T follicular helper cell (primary cell): Measurements from ENCODE around the gene HOXD10.

ENCODE experiments used
- DNase-seq: peaks from one replicate; pipeline ENCODE4 v3.0.0-alpha.2; 2020; ENCODE audit warnings: low read depth
- total RNA-seq, 2 experiments: gene quantifications; one replicate each; lab custom pipeline; 2026; lab: John Stamatoyannopoulos, UW

Gene HOXD10
- total RNA-seq = 0 to 0.06 reads per million in 2 experiments

DNA sequence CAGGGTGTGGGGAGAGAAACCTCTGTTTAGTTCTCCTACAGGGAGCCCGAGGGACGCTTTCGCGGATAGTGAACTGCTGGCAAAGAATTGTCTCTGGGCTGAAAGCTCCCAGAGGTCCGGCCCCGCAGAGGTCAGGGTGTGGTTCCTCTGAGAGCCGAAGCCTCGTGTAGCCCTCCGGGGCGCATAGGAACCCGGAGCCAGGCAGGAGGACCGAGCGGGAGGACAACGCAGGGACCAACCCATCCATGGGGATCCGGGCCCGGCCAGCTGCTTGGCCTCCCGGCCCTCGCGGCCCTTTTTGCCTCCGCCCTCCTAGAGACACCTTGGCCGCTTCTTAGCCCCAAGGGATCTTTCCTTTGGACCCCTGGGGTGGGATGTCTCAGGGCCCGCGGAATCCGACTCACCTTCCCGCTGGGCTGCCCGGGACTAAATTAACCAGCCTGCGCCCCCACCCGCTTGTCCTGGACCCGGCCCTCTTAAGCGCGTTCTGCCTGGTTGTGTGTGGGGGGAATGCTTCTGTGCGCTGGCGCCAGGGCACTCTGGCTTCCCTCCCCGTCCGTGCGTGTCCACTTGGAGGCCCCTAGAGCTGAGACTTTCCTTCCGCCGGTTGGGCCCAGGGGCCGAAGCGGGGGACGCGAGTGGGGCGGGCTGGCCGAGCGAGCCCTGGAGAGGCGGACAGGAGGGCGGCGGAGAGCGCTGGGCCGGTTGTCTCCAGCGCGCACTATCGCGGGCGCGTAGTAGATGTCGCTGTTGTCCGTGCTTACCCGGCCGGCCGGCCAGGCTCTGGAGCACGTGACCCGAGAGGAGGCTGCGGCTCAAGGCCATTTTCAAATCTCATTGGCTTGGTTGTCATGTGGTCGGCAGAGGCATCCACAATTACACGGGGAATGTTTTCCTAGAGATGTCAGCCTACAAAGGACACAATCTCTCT is at the start of gene HOXD10:
Gene HOXD10, plus strand, starts transcription at position 896 of the 931 bp plus-strand sequence. CDS start 56 bp downstream, outside the sequence.
- DNase-seq = no peak

DNA sequence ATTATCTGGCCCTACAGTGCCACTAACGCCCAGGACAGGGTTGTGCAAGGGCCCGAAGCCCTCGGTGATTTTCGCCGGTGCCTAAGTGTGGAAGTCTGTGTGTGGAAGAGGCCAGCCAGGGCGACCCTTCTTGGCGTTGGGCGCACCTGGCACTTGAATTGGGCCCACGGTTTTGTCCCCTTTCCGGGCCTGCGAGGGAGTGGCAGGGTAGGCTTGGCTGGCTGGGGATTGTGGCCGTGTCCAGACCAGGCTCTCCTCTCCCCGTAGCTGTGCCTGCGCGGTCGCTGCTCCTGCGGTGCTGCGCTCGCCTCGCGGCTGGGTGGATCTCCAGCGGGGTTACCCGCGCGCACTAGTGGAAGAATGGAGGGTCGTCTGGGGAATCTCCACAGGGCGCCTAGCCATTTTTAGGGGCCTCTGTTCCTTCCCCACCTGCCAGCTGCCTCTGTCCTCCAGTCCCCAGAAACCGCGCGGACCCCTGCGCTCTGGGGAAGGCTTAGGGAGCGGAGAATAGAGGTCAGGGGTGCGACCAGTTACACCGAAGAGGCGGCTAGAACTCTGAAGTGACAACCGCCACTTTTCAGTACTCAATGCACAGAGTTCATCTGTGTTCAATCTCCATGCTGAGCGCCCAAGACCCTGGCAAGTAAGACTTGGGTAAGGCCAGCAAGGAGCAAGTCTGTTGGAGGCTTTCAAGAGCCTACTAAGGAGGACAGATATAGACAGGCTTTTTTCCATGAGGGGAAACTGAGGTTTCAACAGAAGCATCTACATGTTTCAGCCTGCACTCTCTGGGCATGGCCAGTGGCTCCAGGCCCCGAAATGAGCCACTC is 48.8 kb upstream of the HOXD10 start:
- no peak for DNase-seq

DNA sequence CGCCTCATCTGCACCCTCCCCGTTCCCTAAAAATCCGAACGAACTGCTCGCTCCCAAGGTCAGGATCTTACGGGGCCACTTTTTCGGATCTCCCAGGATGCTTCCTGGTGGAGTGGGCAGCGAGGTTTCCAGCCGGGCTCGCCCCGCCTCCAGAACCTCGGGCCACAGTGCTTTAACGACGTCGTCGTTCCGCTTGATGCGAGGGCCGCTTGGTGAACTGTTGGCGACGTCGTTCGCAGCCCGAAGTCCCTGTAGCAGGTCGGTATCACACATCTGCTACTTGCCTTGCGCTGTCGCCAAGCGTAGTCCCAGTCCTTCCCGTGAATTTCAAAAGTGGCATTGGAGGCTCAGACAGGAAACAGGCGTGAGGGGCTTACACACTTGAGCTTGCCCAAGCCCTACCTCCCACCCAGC is 48.2 kb upstream of the HOXD10 start:
- no peak for DNase-seq

DNA sequence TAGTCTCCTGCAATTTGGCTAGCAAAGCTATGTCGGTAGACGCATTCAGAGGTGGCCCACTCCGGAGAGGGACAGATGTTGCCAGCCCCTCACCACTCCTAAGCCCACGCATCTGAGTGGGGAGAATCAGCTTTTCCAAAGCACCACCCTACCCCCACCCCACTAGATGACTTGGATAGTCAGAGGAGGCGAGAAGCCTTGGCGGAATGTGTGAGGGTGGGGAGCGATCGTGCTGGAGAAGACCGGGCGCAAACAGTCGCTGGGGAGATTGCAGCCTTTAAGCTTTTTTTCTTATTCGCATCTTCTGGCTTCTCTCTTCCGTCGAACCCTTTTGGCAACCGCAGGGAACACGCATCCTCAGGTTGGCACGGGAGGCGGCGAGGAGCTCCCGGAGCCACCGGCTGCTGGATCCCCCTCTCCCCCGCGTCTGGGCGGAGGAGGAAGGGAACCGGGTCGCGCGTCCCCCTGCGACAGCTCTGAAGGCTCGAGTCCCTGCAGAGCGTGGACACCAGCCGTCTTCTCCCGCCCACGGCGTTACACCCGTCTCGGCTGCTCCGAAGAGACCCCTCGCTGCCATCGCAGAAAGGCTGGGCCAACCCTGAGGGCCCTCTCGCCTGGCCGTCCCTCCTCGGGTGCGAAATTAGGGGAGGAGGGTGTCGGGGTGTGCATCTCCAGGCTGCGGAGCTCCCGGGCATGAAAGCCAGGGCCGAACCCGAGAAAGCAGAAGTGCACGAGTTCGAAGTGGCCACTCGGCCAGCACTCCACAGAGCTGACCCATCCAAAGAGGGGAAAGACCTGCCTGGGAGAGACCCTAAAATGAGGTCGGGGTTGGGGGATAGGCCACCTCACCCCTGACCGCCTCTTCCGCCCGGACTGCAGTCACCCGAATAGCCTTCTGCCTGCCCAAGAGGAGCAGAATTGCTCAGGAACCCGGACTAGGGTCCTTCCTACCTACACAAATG is 45.0 kb upstream of the HOXD10 start:
- DNase-seq = no peak

DNA sequence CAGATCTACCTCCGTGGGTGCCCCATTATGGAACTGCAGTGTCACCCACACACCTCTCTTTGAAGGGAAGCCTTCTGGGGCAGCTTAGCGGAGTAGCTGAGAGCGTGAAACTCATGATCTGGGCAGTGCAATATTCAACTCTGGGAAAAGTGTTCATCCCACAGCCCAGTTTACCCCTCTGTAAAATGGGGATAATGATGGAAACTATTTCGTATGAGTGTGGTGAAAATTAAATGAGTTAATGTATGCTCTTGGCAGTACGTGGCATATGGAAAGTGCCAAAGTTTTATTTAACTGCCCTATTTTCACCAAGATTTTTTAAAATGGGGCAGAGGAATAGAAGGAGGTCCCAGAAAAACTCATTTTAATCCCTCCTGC is 44.3 kb upstream of the HOXD10 start:
- DNase-seq = no peak

DNA sequence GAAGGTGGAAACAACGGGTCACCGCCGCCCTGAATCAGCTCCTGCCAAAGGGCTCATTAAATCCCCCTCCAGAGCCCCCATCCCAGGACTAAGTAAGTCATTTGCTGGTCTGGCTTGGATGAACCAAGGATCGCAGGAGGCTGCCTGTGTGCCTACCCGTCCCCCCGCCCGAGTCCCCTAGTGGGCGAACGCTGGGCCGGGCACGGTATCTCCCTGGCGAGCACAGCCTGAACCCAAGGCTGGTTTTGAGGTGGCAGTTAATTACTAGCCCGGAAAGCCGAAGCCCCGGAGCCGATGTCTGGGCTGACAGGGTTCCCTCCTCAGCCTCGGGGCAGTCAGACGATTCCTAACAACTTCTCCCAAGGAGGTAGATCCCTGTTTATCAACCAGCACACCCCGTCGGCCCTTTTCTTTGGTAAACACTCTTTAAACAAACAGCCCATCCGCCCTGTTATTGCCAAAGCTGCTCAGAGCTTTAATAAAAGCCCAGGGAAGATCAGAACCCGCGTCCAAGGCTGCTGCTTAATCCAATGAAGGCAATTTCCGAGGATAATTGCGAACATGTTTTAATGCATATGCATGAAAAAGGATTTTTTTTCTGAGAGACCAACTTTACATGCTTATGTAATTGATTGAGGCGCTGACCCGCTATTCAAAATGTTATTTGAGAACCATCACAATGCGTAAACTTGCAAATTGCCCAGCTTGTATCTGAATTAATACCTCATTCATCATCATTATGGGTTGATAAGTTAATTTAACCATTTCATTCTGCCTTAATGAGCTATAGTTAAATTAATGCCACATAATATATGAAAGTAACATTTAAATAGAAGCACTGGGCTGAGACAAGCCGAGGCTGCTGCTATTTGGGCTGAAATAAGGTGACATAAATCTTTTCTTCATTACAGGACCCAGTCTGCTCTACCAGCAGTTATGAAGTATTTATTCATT is 43.4 kb upstream of the HOXD10 start:
- no peak for DNase-seq

DNA sequence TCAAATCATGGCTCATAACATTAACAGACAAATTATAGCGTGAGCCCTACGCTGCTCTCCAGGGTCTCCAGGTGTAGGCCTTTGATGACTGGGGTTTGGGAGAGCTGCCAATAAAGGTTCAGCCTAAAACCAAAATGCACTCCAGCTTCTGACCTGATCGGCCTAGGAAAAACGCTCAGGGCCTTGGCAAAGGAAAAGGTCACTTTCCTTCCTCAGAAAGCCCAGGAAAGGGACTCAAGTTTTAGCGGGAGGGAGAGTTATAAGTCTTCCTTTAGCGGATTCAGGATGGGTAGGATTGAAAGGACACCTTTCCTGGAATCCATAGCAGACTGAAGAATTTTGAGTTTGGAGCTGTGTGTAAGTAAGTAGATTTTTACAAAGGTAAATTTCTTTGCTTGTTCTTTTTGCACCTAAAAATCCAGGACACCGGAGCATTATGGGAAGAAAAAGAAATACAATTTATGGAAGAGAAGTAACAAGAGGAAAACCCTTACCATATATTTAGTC is 41.6 kb upstream of the HOXD10 start:
- DNase-seq = no peak

DNA sequence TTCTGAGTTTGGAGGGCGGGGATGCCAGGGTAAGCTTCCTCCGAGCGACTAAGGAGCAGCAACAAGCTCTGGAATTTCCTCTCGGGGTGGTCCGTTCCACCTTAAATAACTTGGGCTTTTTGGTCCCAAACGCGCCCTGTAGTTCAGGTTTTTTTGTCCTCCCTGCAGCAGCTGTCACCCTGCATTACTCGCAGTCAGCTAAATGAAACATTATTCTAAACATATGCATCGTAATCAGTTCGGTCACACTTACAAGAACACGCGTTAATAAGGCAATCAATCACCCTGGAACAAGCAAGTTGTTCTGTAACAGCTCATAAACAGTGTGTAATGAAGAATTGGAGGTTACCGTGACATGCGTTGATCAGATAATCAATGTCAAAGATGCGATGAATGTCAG is 41.1 kb upstream of the HOXD10 start:
- DNase-seq = no peak

DNA sequence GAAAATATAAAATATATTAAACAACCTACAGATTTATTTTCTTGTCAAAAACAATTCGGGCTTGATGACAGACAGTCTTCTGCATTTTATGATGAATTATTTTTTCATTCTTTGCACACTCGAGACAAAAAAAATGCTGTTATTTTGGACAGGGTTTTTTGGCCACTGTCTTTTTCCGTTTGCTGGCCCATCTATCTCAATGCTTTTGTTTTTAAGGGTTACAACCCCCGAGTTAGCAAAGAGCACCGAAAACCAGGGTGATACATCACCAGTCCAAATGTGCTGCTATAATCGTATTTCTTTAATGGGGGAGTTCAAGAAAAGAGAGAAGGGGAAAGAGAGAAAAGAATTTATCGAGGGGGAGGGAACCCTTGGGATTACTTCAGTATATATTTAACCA is 40.5 kb upstream of the HOXD10 start:
- DNase-seq = no peak

DNA sequence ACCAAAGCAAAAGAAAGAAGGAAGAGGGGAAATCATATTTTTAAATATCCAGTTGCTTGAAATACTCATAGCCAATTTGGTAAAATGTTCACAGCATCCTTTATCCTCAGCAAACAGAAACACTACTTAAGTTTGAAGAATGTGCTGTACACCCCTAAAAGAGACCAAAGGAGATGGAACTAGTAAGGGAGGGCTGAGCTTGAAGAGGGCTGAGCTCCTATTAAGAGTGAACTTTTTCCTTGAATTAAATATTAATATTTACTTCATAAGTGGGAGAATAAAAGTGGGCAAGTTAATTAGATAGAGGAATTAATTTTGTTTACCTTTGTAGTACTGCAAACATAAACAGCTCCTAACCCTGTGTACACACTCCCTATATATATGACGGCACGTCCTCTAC is 39.8 kb upstream of the HOXD10 start:
- DNase-seq = no peak

DNA sequence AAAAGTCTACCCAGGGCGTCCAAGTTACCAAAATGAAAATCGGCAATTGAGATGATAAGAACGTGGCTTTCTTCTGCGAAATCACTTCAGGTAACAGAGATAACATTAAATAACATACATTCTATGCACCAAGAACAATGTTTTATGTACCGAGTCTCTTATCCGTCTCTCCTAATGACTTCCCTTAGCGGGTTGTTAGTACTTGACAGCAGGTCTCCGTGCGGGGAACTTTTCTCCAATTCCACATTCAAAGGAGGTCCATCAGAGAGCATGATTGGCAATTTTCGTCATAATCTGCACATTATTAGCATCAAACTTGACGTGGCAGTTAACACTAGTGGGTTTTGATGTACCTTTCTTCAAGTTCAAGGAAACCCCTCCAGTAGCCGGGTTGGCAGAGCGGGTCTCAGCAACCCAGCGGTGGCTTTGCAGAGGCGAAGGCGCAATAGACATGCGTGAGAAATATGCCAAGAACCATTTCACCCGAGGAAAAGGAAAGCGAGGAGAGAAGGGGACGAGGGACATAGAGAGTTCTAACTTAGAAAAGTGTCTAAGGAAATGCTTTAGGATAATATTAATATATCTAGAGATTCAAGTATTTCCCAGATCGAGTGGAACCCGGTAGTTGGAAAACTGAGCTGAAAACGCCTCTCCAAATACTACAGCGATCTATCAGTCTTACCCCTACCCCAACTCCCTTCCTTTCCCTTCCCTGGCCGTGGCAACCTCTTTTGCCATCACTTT is 37.9 kb upstream of the HOXD10 start:
- DNase-seq = no peak

DNA sequence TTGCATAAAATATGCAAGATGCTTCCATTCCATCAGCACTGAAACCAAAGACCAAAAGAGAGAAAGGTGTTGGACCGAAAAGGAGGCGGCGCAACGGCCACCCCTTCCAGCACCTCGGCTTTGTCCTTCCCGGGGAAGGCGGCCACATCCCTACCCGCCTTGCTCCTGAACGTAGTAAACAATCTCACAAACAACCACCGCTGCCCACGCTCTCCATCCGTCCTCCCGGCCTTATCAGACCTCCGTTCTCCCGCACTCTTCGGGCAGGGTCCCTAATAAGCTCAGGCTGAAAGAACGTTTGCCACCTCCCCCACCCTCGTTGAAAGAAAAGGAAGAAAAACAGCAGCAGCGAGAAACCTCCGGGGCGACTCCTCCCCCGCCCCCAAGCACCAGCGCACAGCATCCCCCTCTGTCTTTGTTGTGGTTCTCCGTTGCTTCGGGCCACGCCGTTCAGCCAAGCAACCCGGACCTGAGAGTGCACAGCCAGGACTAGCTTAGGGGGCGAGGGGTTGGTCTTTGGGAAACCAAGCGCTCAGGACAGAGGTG is 37.2 kb upstream of the HOXD10 start:
- DNase-seq = no peak

DNA sequence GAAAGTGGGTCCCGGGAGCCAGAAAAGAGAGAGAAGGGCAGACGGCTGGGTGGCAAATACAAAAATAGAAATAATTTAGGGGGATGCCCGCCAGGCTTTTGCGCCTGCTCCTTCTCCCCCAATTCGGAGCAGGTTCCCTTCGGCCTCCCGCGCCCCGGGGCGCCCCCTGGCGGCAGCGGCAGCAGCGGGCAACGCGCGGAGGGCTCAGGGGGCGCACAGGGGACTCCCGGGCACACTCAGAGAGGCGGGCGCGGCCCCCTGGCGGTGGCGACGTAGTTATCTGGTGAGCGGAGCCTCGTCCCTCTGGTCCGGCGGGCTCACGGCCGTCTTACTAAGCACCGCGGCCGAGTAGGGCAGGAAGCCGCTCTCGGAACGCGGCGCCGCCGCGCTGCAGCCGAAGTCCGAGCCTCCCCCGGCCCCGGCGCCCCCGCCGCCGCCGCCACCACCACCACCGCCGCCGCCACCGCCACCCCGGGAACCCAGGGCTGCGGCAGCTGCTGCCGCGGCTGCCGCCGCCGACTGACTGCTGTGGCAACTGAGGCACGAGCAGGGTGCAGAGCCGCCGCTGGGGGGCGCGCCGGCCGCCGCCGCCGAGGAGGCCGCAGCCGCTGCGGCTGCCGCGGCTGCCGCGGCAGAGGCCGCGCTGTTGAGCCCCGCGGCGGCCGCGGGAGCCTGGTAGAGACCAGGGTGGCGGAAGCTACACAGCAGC is 36.6 kb upstream of the HOXD10 start:
- no peak for DNase-seq

DNA sequence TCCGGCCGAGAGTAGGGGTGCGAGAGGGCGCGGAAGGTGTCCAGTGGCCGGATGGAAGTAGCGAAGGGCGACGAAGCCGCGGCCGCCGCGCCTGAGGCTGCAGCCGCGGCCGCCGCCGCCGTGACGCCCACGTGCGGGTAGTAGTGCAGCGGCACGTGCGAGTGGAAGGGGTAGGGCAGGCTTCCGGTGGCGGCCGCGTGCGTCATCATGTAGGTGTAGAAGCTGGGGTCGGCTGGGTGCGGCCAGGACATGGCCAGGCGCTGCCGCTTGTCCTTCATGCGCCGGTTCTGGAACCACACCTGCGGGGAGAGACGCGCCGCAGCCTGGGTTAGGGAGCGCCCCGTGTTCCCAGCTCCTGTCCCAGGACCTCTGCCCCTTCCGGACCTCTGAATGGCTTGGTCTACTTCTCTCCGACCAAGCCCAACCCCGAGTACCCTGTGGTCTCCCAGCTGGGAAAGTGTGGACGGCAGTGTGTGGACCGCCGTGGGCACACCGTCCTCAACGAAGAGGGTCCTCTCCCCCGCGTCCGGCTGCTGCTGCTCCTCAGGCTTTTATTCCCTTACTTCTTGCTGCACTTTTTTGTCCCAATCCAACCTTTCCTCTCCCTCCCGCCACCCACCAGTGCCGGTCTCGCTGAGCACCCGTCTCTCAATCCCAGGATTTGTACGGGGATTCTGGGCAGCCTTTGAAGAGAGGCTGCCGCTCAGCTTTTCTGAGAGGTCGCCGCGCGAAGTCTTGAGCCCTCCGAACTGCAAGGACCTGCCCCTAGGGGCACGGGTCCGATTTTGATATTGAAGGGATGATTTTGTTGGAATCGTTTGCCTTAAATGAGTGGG is 35.8 kb upstream of the HOXD10 start:
- DNase-seq = no peak

DNA sequence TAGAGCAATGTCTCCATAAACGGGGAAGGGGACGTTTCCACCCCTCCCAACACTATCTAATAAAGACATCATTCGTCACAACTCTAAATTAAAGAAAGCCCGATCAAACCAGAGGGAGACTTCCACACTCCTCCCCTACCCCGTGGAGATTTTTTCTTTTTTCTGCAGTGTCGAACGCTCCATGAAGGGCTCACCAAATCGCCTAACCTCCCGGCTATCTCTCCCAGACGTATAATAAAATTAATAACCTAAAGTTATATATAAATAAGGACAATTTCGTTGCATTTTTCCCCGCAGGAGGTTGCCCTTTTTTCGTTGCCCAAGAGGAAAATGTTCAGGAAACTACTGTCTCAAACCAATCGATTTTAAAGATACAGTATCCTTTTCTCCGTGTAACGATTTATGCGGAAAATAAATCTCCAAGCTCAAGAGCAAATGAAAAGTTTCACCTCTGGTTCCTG is 35.2 kb upstream of the HOXD10 start:
- no peak for DNase-seq

DNA sequence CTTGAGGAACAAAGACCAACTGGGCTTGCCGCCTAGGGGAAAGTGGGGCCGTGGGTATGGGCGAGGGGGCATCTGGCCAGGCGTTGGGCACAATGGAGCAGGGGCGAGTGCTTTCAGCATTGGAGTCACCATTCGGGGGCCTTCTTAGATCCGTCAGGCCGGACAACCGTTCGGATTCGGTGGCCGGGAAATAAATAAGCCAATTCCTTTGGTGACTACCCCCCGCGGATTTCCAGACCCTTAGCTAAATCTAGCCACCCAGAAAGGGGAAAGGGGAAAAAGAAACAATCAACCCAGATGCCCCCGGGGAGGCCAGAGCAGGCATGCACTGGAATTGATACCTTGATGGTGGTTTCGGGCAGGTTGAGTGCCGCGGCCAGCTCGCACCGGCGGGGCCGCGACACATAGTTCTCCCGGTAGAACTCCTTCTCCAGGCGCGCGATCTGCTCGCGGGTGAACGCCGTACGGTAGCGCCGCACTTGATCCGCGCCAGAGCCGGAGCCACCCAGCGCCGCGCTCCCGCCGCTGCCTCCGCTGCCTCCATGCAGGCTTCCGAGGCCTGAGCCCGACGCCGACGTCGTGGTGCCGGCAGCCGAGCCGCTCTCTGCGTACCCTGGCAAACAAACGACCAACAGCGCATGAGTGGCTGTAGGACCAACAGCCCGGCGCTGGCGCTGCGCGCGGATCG is 34.6 kb upstream of the HOXD10 start:
- DNase-seq = no peak

DNA sequence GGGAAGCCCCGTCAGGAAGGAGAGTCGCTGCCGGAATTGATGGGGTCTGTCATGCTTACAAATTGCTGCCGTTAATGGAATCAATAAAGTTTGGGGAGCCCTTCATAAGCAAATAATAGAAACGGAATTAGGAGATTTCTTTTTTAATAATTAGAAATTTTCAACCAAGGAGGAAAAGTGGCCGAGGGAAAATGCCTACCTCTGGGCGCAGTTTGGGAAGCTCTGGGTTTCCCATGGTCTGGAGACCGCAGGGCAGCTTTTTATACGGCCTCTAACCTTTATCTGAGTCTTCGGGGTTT is 34.1 kb upstream of the HOXD10 start:
- DNase-seq = no peak
